Osteoblast (primary cell): ENCODE results near the gene MAP4K2. TPM values are rescaled to one million over a fixed set of nuclear protein-coding genes. Genes with fewer than 3 reads are reported as not detected.

Experiments used
- DNase-seq: peaks from one replicate; pipeline ENCODE4 v3.0.0; 2011; ENCODE audit warnings: low spot score, mixed read lengths; ENCODE audit not compliant: insufficient read length; ENCODE audit errors: missing footprints
- H2AFZ ChIP-seq: 2 replicates; pipeline ENCODE4 v1.6.0; 2011; ENCODE audit warnings: mild to moderate bottlenecking, low read length
- H3K27ac ChIP-seq: 2 replicates; pipeline ENCODE4 v1.5.1; 2011; ENCODE audit warnings: mild to moderate bottlenecking, low read depth, low read length, moderate library complexity
- H3K27me3 ChIP-seq: 2 replicates; pipeline ENCODE4 v1.6.0; 2012; ENCODE audit warnings: mild to moderate bottlenecking, control low read depth, inconsistent platforms, low read length, moderate library complexity; ENCODE audit not compliant: insufficient read depth
- H3K36me3 ChIP-seq: 2 replicates; pipeline ENCODE4 v1.5.1; 2011; ENCODE audit warnings: mild to moderate bottlenecking, low read length, control low read depth, moderate library complexity; ENCODE audit not compliant: insufficient read depth
- H3K4me1 ChIP-seq: 2 replicates; pipeline ENCODE4 v1.5.1; 2011; ENCODE audit warnings: mild to moderate bottlenecking, low read length, control low read depth, moderate library complexity; ENCODE audit not compliant: insufficient read depth
- H3K4me2 ChIP-seq: 2 replicates; pipeline ENCODE4 v1.6.0; 2011; ENCODE audit warnings: mild to moderate bottlenecking, low read length; ENCODE audit not compliant: insufficient read depth
- H3K4me3 ChIP-seq: fragments of 200-600 bp; sonication (generic); 3 replicates; pipeline ENCODE4 v1.5.1; 2012; ENCODE audit warnings: mild to moderate bottlenecking, low read length, inconsistent platforms; ENCODE audit not compliant: insufficient read depth
- H3K79me2 ChIP-seq: 2 replicates; pipeline ENCODE4 v1.6.0; 2012; ENCODE audit warnings: mild to moderate bottlenecking, low read length, control low read depth, inconsistent platforms; ENCODE audit not compliant: insufficient read depth
- H3K9me3 ChIP-seq: 2 replicates; pipeline ENCODE4 v1.5.1; 2011; ENCODE audit warnings: low read depth, low read length, control low read depth
- H4K20me1 ChIP-seq: 2 replicates; pipeline ENCODE4 v1.6.0; 2012; ENCODE audit warnings: mild to moderate bottlenecking, low read length, control low read depth; ENCODE audit not compliant: insufficient read depth
- CTCF ChIP-seq: IDR thresholded peaks from 2 replicates; pipeline ENCODE4 v1.5.1; 2011; ENCODE audit warnings: mild to moderate bottlenecking, low read depth, low read length, moderate library complexity; ENCODE audit errors: extremely low read depth
- total RNA-seq: library from RNA; depleted of rRNA; stranded (reverse); fragments of >200 nt; gene quantifications from 2 replicates; pipeline ENCODE4 v1.2.3, GENCODE V29; 2012

Gene MAP4K2
- total RNA-seq, 1 donor, result 9.8 TPM

GRCh38 chr11:64770120-64770519 is 32.9 kb downstream of the MAP4K2 start:
- Histone ChIP-seq H3K4me1 (peaks cover 2% of the 10 kb centered on the region), H3K4me2 (no peak overlapping the region), H3K79me2 (peaks cover 78% of the 10 kb centered on the region), H3K36me3 (peaks cover 92% of the 10 kb centered on the region), H4K20me1 (peaks cover 72% of the 10 kb centered on the region), H3K9me3 (no peaks in the 10 kb centered on the region), H3K4me3 (no peak overlapping the region), H3K27me3 (no peaks in the 10 kb centered on the region), H2AFZ (no peak overlapping the region), H3K27ac (no peak overlapping the region)
- DNase-seq, result peak; percentile 13
- TF ChIP-seq CTCF, result no peak

- peak; percentile 4 for DNase-seq
- Histone ChIP-seq H3K9me3 (no peaks in the 10 kb centered on the region), H3K27me3 (no peaks in the 10 kb centered on the region), H3K4me3 (no peak overlapping the region), H3K27ac (no peak overlapping the region), H3K36me3 (peaks cover 92% of the 10 kb centered on the region), H3K4me2 (no peak overlapping the region), H4K20me1 (peaks cover 73% of the 10 kb centered on the region), H3K79me2 (peaks cover 72% of the 10 kb centered on the region), H2AFZ (no peak overlapping the region), H3K4me1 (peaks cover 2% of the 10 kb centered on the region)
- no peak for TF ChIP-seq CTCF
These were observed 33.7 kb downstream of the MAP4K2 start for GRCh38 chr11:64769283-64769682.

- TF ChIP-seq CTCF, result no peak
- Histone ChIP-seq H4K20me1 (peaks cover 73% of the 10 kb centered on the region), H3K36me3 (peaks cover 87% of the 10 kb centered on the region)
These were observed 34.7 kb downstream of the MAP4K2 start for GRCh38 chr11:64768300-64768694.

GRCh38 chr11:64767344-64768299 is 35.4 kb downstream of the MAP4K2 start:
- peaks cover 56% of the 10 kb centered on the region for H3K79me2 ChIP-seq
- peak; percentile 95 for DNase-seq
- H3K36me3 ChIP-seq, result peaks cover 86% of the 10 kb centered on the region
- H3K4me2 ChIP-seq, result no peak overlapping the region
- H3K27ac ChIP-seq, result no peak overlapping the region
- no peaks in the 10 kb centered on the region for H3K27me3 ChIP-seq
- no peak overlapping the region for H2AFZ ChIP-seq
- peak; percentile 80 for TF ChIP-seq CTCF
- peaks cover 75% of the 10 kb centered on the region for H4K20me1 ChIP-seq
- H3K4me1 ChIP-seq, result peaks cover 15% of the 10 kb centered on the region
- no peaks in the 10 kb centered on the region for H3K9me3 ChIP-seq
- no peak overlapping the region for H3K4me3 ChIP-seq

More at GRCh38 chr11:64768300-64768694, 34.7 kb downstream of the MAP4K2 start:
- H3K4me2 ChIP-seq, result no peak overlapping the region
- H3K27ac ChIP-seq, result no peak overlapping the region
- H3K79me2 ChIP-seq, result peaks cover 63% of the 10 kb centered on the region
- peak; percentile 60 for DNase-seq
- H3K4me3 ChIP-seq, result no peak overlapping the region
- H3K4me1 ChIP-seq, result peaks cover 11% of the 10 kb centered on the region
- no peak overlapping the region for H2AFZ ChIP-seq
- no peaks in the 10 kb centered on the region for H3K27me3 ChIP-seq
- H3K9me3 ChIP-seq, result no peaks in the 10 kb centered on the region
